HFF-Myc (cell line): ENCODE data around the gene ACTR5.

Experiments used
- DNase-seq: peaks from one replicate; pipeline ENCODE4 v3.0.0-alpha.2; 2011; ENCODE audit warnings: low read depth; ENCODE audit errors: extremely low read depth
- H3K4me3 ChIP-seq: replicated peaks from 2 replicates; pipeline ENCODE4 v1.5.1; 2011; ENCODE audit warnings: low read depth, mild to moderate bottlenecking, control low read depth, low read length
- TF ChIP-seq, protein P1 (sequence below): IDR thresholded peaks from 2 replicates; pipeline ENCODE4 v1.5.1; 2012; ENCODE audit warnings: mild to moderate bottlenecking, low read depth, low read length, control low read depth; ENCODE audit errors: missing control alignments

The ACTR5 gene

DNA sequence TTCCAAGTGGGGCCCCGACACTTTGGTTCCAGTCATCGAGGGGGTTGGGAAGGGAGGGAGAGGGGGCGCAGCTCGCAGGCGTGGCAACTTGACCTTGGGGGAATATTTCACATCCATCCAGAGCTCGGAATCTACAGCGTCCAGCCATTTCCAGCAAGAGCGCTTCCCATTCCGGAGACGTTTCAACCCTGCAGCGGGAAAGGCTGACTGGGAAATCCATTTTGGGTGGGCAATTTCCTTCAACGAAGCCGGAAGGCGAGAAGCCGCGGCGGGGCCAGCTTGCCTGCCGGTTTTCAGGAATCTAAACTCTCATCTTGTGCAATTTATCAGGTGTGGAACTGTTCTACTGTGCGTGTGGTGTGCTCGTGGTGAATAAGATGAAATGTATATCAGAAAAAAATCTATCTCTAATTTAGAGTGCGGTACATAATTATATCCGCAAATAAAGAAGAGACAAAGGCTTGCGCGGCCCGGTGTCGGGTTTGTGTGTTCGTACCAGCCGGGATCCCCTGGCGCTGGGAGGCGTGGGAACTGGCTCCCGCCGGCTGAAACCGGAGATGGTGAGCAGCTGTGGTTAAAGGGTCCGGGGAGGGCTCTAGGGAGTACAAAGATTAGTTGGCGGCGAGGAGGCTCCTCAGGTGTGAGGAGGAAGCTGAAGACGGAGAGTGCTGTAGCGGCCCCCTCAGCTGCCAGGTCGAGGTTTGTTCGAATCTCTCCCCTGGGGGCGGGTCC is 19.2 kb upstream of the ACTR5 start:
- TF ChIP-seq, protein P1, sequence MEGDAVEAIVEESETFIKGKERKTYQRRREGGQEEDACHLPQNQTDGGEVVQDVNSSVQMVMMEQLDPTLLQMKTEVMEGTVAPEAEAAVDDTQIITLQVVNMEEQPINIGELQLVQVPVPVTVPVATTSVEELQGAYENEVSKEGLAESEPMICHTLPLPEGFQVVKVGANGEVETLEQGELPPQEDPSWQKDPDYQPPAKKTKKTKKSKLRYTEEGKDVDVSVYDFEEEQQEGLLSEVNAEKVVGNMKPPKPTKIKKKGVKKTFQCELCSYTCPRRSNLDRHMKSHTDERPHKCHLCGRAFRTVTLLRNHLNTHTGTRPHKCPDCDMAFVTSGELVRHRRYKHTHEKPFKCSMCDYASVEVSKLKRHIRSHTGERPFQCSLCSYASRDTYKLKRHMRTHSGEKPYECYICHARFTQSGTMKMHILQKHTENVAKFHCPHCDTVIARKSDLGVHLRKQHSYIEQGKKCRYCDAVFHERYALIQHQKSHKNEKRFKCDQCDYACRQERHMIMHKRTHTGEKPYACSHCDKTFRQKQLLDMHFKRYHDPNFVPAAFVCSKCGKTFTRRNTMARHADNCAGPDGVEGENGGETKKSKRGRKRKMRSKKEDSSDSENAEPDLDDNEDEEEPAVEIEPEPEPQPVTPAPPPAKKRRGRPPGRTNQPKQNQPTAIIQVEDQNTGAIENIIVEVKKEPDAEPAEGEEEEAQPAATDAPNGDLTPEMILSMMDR = no peak
- H3K4me3 ChIP-seq = no peak overlapping the region
- no peak for DNase-seq

DNA sequence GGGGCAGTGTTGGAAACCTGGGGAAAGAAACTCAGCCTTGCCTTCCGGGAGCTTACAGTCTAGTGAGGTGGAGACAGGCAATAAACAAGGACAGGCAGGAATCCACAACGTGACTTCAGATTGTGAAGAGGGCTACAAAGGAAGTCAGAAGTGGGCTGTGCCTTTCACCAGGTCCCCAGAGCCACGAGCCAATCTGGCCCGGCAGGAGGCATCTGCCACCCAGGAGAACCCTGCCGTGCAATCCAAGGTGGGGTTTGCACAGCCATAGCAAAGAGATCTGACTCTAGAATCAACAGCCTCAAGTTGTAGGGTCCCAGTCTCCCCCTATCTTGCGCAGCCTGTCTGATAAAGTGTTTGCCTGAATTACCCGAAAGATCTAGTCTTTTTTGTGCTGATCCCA is 18.5 kb upstream of the ACTR5 start:
- DNase-seq = no peak

DNA sequence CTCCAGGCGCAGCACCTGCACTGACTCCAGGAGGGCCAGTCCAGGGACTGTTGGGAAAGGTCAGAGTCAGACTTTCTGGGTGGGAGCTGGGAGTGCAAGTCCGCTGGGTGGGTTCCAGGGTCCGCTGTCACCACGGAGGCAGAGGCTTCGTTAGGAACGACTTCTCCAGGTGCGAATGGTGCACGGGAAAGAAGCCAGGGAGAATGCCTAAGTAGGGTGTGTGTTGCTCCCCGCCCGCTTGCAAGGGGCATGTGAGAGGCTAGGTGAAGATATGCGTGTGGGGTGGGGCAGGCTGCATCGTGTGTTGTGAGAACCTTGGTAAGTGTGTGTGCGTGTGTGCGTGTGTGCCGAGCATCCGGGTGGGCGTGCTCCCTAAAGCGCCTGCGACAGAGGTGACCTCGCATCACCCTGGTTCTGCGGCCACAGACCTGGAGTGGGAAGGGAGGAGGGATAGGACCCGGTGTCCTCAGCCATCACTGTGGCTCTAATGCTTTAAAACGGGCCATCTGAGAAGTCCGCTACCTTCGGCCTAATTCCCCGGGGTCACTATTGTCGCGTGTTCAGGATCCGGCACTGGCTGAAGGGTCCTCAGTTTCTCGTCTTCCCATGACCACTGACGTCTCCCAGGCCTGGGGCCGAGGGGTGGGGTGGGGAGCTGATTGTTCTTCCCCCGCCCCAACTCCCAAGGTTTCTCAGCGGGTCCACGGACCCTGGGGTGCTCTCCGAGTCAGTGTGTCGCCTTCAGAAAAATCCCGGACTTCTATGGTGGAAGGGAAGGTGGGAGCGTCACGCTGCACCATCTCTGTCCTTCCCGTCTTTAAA is 17.9 kb upstream of the ACTR5 start:
- no peak overlapping the region for H3K4me3 ChIP-seq
- TF ChIP-seq, protein P1 = no peak
- DNase-seq = no peak

More for the DNA sequence above, 18.5 kb upstream of the ACTR5 start:
- H3K4me3 ChIP-seq = no peak overlapping the region
- TF ChIP-seq, protein P1 = no peak

DNA sequence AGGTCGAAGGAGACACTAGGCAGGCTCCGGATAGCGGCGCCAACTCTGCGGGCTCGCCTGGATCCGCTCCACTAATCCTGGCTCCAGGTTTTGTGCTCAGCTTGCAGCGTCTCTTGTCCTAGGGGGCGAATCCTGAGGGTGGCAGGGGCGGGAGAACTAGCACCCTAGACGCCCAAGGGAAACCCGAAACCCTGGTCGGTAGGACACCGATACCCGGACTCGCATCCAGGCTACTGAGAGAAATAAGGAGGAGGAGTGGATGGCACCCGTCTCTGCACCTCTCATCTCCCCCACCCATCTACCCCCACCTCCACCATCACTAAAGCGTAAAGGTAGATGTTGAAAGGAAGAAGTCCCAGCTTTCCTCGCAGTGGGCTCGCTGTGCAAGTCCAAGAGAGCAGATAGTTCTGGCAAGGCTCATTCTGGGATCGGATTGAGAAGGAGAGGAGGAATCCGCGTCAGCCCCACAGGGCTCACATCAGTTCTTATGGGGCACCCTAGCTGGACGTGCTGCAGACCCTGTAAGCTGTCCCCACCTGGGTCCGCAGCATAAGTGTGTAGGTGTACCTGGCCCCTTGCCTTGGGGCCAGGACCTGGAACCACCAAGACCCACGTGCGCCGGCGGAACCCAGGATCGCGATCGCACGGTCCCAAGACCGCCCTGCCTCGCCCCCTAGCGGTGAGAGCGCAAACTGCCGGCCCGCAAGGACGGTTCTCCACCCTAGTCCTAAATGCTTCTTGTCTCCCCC is 17.1 kb upstream of the ACTR5 start:
- DNase-seq = no peak
- peak overlapping the region; percentile 7; the same call in 1 of the 2 replicates for H3K4me3 ChIP-seq

DNA sequence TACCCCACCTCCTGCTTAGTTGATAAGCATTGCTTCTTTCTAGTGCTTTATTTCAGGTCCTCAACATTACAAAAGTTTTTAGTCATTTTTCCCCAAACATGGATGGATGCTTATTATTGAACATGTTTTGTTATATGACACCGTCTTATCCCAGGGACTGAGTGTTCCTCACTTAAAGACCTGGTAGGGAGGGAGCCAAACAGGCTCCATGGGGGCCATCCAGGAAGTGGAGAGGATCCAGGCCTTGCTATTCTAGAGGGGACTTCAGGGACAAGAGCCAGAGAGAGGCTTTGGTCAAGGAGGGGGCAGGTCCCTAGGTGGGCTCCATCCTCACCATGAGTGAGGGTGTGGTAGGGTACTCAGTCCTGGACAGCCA is 16.5 kb upstream of the ACTR5 start:
- H3K4me3 ChIP-seq = no peak overlapping the region
- TF ChIP-seq, protein P1 = no peak
- no peak for DNase-seq

More for the DNA sequence above, 17.1 kb upstream of the ACTR5 start:
- TF ChIP-seq, protein P1 = peak; percentile 99

DNA sequence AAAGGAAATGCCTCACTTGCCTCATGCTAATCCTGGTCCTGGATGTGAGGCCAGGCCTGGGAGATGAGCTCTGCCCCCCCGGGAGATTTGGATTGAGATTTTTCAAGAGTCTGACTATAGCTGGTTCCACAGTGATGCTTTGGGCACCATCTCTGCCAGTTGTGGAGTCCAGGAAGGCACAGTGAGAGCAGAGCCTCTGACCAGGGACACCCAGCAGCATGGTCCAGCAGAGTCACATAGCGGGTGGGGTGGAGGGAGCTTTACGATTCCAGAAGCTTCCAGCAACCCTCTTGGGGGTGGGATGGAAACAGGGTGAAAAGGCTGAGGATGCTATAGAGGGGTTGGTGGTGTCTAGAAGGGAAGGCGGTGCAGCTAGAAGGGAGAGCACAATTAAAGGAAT is 15.3 kb upstream of the ACTR5 start:
- no peak overlapping the region for H3K4me3 ChIP-seq
- no peak for DNase-seq
- TF ChIP-seq, protein P1 = no peak
